ENCODE measurements around the gene KRT76.

The KRT76 gene

DNA sequence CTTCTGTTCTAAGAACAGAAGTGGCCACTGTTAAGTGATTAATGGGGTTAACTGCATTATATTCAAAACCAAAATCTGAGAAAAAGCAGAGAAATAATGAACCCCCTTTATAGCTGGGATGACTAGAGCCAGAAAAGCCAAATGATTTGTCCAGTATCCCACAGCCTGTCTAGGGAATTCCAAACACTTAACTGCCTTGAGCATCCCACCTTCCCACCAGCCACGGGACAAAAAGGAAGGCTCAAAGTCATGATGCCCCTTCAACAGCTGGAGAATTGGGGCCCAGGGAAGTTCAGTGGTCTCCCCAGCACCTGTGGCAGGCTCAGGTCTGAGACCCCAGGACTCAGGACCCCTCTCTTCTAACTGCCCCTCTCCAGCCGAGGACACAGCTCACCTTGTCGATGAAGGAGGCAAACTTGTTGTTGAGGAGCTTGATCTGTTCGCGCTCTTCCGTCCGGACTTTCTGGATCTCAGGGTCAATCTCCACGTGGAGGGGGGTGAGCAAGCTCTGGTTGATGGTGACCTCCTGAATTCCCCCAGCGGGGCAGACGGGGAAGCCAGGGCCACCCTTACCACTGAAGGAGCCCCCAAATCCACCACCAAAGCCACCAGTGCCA is 36.2 kb upstream of the KRT76 start:
- DNase-seq: no peak

DNA sequence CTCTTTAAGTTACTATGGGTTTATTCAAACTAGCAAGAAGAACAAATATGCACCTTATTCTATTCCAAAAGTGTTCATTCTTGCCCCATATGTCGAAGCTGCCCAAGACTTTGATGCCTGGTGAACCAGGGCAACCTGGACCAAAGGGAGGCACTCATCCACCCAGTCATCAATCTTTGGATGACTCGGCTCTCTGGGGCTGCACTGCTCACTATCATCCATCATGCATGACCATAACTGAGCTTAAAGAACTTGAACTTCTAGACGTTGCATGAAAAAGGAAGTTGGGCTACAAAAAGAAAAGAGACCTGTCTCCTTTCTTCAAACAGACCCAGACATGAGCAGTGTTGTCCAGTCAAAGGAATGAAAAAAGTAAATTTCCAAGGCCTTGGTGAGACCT is 35.6 kb upstream of the KRT76 start:
- no peak for DNase-seq

DNA sequence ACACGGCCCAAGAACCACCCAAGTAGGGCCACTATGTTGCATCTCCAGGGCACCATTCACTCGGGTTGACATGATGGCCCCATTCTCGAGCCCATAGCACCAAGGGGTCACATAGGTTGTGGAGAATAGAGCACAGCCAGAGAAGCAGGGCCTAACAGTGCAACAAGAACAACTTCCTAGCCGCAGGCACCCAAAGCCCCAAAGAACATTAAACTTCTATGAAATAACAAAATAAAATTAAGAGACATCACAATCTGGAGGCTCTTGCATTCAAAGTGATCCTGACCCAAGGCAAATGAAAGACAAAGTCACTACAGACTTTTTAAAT is 34.9 kb upstream of the KRT76 start:
- no peak for DNase-seq

DNA sequence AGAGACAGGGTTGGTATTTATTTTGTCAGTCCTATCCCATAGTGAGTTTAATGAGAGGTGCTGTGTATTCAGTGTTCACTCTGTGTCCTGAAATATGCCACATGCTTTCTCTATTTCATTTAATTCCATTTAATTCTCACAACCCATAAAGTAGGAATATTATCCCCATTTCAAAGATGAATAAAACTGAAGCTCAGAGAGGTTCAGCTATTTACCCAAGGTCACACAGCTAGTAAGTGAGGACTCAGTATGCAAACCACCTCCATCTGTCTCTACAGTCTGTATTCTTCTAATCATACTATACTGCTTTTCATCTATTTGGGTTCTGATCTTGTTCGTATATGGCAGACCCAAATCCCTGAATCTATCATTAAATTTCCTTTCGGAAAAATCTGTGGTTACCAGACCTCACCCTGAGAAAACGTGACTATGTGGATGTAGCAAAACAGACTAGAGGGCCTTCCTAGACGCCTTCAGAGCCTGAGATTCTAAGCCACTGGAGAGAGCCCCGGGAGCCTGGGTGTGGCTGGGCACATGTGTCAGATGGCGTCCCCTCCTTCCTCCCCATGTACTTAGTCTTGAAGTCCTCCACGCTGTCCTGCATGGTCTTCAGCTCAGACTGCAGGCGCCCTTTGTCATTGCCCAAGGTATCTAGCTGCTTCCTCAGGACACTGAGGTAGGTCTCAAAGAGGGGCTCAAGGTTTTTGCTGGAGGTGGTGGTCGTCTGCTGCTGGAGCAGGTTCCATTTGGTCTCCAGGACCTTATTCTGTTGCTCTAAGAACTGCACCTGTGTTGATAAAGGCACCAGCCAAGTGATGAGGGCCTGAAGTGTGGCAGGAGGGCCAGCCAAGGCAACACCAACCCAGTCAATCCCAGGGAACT is 34.3 kb upstream of the KRT76 start:
- no peak for DNase-seq

DNA sequence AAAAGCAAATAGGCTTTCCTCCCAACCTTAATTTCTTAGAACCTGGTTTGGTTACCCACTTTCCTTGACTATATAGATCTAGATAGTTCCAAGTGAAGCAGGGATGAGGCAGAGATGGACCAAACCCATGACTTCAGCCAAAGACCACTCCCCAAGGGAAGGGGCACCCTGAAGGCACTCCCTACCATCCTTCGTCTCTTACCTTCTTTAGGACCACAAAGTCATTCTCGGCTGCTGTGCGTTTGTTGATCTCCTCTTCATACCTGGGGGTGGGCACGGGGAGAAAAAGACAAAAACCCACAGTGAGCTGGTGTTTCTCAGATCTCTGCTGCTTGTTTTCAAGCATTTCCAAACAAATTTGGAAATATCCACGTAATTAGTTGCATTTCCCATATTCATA is 33.4 kb upstream of the KRT76 start:
- DNase-seq: no peak

DNA sequence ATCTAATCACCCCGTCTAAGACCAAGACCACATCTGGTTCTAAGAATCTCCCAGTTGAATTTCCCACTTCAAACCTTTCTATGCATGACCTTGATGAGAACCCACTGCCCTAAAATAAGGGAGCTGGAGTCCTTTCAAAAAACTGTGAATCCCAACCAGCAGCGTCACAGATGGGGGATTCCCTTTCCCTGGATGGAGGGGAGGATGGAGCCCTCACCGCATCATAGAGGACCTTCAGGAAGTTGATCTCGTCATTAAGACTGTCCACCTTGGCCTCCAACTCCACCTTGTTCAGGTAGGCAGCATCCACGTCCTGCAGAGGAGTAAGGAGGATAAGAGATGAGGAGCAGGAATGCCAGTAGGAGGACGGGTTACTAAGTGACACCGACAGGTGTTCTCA is 32.0 kb upstream of the KRT76 start:
- no peak for DNase-seq

DNA sequence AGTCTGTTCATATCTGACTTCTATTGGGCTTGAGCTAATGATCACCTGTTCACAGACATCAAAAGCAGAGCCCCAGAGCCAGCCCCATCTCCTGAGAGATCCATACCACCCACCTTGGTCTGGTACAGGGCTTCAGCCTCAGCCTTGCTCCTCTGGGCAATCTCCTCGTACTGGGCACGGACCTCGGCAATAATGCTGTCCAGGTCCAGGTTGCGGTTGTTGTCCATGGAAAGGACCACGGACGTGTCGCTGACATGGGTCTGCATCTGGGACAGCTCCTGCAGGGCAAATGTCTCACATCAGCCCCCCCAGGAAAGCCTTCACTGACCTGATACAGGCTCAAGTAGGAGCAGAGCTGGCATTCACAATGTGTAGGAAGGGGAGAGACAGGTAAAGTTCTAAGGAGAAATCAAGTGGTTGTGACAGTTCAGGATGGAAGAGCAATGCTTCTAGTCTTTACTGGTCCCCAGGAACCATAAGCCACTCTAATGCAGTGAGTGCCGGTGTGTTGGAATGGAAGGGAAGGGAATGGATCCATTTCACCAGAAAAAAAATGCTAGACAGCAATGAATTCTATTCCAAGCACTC is 31.5 kb upstream of the KRT76 start:
- DNase-seq: no peak

DNA sequence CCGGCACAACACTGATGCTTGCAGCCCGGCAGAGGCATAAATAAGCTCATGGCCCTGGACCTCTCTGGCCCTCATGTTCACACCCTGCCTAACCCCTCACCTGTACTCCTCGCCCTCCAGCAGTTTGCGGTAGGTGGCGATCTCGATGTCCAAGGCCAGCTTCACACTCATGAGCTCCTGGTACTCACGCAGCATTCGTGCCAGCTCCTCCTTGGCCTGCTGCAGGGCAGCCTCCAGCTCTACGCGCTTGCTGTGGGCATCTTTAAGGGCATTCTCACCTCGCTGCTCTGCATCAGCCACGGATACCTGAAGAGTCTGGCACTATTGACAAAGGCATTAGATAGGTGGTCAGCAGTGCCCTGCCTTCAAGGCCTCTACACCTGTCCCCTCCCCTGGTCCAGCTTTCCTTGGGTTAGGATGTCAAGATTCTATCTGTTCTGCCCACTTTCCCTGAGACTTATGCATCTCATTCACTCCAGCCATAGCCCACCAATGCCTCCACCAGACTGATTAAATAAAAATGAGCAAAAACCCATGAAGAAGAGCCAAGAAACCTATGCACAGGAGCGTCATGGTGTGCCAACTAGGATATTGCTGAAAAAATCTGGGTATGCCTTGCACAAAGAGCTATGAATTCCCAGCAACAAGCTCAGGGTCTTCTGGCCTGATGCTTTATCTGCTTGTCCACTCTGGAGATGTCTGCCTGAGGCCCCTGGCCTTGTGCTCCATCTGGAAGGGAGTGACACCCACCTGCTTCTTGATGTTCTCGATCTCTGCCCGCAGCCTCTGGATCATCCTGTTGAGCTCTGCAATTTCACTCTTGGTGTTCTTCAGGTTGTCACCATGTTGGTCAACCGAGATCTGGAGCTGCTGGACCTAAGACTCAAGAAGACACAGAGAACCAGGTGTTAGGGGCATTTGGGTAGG is 30.7 kb upstream of the KRT76 start:
- DNase-seq: no peak

DNA sequence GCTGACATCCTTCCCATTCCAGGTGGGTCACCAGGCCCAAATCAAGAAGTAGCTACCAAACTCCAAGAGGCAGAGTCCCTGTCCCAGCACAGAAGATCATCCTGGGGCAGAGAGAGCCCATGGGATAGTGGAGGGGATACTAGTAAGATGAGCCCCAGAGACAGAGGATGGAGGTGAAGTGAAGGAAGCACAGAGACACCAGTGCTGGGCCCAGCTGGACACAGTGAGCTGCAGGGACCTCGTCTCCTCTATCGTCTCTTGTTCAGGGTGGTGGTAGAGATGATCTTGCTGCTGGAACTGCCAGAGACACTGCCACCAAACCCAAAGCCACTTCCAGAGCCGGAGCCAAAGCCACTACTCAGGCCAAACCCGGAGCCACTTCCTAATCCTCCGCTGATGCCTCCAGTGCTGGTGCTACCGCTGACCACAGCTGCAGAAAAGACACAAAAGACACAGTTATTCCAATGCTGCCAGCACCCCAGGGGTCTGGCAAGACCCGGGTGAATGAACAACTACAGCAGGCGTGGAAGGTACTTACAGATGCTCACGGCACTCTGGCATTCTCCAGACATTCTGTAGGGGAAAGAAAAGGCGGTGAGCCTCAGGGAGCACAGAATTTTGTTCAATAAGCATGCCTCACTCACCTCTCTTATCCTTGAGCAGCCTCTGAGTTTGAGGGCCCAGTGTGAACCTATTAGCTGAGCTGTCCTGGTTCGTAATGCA is 29.8 kb upstream of the KRT76 start:
- no peak for DNase-seq

DNA sequence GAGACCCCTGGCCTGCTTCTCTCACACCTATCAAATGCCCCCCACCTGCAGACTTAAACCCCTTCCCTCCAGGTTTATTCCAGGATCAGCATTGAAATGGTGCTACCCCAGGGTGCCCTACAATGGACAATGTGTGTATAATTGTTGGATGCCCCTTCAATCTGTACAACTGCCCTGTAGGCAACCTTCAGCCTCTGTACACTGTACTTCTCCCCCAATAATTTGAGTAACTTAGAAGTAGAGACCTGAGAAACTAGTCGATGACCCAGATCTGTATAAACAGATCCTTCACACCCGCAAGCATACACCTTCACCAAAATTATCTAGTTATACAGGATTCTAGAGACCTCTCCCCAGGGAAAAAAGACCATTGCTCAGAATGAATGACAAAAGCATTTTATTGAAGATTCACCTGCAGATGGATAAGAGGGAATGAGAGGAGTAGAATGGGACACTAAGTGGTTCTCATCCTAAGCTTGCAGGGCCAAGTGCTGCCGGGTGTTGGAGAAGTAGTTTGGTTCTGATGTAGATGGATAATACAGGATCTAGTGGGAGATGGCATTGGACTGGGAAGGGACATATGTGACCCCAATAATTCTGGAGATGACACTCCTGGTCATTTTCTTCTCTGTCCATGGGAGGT is 29.1 kb upstream of the KRT76 start:
- no peak for DNase-seq

DNA sequence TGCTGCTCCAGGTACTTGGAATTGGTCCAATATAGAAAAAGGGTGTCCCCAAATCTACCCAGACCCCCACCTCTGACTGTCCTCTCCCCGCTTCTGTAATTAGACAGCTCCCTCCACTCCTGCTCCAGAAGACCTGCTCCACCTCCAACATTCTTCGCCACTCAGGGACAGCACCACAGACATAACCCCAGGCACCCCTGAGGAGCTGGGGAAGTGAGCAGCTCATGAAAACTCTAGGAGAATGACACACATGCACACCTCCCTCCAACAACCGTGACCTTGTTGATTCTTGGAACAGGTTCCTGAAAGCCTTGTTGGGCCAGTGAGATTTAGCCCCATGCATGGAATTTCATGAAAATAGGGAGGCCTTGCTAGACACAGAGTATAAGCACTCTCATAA is 28.6 kb upstream of the KRT76 start:
- no peak for DNase-seq

DNA sequence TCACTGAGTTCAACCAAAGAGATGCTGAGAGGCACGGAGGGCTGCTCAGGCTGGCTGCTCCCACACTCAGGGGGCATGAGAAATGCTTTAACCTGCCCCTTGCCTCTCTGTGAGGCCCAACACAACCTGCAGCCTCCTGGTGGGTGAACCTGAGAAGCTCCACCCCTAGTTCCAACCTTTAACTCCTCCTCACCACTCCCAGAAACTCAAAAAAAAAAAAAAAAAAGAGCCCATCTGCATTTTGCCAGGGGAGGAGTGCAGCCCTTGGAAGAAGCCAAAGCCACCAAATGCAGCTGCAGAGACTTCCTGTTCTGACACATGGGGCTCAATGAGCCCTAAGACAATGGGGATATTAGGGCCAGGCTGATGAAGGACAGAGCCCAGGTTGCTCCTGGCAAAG is 27.9 kb upstream of the KRT76 start:
- no peak for DNase-seq

DNA sequence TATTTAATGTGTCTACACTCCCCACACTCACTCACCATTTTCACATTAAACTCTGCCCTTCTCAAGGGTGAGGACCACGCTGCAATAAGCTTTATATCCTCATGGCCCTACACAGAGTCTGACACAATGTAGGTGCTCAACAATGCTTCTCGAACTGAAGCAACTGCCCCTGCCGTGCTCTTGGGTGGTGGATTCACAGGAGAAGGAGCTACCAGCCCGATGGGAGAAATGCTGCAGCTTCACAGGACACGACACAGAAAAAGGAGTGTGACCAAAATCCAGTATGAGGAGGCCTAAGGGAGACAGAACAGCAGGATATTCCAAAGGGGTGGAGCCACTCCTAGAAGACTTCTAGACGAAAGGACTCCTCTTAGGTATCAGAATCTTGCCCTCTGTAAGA is 25.3 kb upstream of the KRT76 start:
- DNase-seq: no peak

DNA sequence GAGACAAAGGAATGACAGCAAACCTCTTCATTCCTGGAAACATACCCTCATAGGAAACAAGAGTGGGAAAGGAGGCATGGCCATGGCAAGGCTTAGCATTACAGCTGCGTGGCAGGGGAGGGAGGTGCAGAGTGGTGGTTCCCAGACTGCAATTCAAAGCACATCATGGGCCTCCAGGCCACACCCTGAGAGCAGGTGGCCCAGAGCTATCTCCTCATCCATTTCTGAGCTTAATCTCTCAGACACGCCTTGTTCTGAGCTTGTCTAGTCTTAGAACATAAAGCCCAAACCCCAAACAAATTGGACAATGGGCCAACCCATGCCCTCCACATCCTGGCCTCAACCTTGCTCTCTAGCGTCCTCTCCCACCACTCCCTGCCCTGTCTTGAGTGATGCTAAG is 24.6 kb upstream of the KRT76 start:
- no peak for DNase-seq

DNA sequence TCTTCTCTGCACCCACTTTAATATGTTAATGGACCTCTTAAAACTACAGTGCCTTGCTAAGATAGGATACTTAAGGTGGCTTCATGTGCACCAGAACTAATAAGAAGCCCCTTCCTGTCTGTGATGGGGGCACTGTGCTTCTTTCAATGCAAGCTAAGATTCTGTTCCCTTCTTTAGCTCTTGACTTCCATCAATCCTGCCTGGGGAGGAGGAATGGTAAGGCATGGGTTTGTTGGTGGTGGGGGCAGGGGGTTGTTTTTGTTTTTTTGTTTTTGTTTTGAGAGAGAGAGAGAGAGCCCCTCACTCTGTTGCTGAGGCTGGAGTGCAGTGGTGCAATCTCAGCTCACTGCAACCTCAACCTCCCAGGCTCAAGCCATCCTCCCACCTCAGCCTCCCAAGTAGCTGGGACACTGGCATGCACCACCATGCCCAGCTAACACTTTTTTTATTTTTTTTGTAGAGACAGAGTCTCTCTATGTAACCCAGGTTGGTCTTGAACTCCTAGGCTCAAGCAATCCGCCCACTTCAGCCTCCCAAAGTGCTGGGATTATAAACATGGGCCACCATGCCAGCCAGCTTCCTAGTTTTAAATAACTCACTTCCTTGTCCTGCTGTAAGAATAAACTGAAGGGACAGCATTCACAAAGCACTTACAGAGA is 23.2 kb upstream of the KRT76 start:
- no peak for DNase-seq

DNA sequence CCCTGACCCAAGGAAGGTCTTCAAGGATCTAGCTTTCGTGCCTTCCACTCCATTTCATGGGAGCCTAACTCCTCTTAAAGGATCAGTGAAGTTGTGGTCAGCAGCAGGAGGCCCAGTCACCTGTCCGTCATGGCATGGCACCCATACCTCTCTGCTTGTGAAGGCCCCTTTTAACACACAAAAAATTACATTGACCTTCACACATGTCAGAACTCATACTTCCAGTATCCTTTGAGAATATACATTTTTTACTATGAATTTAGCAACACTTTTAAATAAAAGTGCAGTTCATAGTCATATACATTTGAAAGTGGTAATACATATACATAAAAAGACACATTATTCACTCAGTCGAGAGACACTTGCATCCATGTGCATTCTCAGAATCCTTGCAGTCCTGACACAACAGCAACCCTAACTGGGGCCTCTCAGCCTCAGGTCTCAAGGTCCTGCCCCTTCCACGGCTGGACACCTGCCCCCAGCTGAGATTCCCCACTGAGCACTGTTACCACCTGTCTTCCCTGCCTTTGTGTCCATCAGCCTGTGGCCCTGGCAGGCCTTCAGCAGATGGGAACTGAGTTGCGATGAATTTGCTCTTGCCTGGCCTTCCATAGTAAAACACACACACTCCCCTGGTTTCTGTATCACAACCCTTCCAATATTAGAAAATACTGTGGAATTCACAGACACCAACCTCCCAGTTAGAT is 22.5 kb upstream of the KRT76 start:
- no peak for DNase-seq

DNA sequence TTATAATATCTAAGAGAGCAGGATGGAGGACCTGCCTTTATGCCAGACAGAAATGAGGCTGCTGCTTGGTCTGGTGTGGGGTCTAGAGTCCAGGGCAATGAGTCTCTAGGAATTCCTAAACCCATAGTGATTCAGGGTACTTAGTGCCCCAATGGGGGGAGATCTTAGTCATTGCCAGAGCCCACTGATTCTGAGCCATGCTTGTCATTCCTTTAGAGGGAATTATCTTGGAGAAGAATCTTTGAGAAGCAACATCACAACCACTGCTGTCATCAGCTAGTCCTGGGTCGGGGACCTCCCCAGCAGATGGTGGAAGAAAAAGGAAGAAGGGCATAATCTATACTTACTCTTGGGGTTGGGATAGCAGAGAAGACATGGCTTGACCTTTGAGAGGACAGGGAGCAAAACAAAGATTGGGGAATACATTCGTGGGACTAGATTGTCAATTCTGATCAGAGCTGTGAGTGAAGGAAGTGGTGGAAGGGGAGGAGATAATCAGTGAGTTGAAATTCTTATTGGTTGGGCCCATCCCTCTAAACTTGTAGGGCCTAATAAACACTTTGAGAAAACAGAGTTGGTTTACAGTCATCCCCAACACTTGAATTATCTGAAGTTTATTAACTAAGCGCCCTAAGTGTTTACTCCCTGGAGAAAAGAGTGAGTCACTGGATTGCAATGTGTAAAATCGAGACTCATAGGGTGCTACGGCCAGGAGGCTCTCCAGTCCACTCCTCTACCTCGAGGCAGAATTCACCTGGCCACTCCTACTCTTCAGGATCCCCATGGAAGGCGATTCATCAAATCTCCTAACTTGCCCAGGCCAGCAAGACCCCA is 21.7 kb upstream of the KRT76 start:
- no peak for DNase-seq

DNA sequence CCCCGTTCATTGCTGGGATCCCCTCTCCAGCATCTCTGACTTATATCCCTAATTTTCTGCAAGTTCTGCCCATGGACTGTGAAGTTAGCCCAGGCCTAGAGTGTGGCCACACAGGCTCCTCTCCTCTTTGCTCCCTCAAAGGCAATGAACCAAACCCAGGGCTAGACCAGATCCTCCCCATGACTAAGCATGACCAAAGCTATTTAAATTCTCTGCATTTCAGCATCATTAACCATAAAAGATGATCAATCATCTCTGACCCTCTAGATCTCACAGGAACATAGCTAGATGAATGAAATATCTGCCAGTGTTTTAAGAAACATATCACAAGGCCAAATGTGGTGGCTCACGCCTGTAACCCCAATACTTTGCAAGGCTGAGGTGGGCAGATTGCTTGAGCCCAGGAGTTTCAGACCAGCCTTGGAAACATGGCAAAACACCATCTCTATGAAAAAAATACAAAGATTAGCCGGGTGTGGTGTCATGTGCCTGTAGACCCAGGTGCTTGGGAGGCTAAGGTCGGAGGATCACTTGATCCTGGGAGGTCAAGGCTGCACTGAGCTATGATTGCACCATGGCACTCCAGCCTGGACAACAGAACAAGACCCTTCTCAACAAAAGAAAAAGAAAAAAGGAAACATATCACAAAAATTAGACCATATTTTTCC is 21.0 kb upstream of the KRT76 start:
- no peak for DNase-seq

DNA sequence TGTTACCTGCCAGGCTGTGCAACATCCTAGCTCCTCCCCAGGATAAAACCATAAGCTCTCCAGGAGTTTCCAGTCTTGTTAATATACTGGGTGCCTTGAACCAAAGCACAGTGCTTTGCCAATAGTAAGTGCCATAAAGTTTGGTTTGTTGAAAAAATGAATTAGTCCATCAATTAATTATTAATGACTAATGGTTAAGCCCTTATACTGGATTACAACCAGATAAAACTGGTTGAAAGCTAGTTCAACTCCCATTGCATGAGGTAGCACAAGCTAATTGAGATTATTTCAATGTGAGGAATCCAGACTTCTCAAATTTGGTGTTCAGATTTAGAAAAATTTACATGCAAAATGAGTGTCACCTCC is 20.4 kb upstream of the KRT76 start:
- no peak for DNase-seq

All from inflammatory macrophage treated with lipopolysaccharide for 1 hour (primary cell).